HEK293T (cell line): ENCODE data around the gene ARFRP1.

Experiments
- BHLHE40 ChIP-seq: fragments of 450-650 bp; IDR thresholded peaks from 2 replicates; pipeline ENCODE4 v1.6.1; 2016; ENCODE audit warnings: mild to moderate bottlenecking, moderate library complexity, borderline replicate concordance
- CTBP1 ChIP-seq: fragments of 450-650 bp; IDR thresholded peaks from 2 replicates; pipeline ENCODE4 v1.6.1; 2016; ENCODE audit warnings: borderline replicate concordance
- FOXA1 ChIP-seq: fragments of 450-650 bp; IDR thresholded peaks from 2 replicates; pipeline ENCODE4 v1.6.1; 2016; ENCODE audit warnings: mild to moderate bottlenecking
- FOXM1 ChIP-seq: fragments of 450-650 bp; IDR thresholded peaks from 2 replicates; pipeline ENCODE4 v1.6.1; 2017; ENCODE audit warnings: mild to moderate bottlenecking, borderline replicate concordance
- L3MBTL2 ChIP-seq: fragments of 450-650 bp; conservative IDR thresholded peaks from 2 replicates; pipeline ENCODE4 v1.6.1; 2016; ENCODE audit warnings: mild to moderate bottlenecking
- SP1 ChIP-seq: fragments of 450-650 bp; IDR thresholded peaks from 2 replicates; pipeline ENCODE4 v1.6.1; 2017
- ZNF384 ChIP-seq: fragments of 450-650 bp; IDR thresholded peaks from 2 replicates; pipeline ENCODE4 v1.6.1; 2016

DNA sequence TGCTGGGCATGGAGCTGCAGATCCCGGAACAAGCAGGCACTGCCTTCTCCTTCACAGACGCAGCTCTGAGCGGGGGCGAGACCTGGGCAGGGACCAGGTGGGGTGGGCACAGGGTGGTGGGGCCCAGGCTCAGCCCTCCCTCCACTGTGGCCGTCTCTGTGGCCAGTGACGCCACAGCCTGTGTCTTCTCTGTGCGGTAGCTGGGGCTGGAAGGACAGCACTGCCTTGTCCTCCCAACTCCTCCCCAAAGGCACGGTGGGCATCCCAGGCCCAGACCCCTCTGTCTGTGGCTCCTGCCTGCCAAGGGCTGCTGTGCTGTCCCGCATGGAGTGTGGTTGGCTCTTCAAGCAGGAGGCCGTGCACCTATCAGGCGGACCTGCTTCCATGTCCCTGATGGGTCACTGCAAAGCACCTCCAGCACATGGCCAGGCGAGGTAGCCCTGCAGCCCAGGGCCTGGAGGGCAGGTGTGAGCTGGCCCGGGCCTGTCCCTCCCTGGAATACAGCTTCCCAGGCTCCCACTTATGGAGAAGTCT is 26.1 kb downstream of the ARFRP1 start:
- no peak for TF ChIP-seq BHLHE40
- no peak for TF ChIP-seq FOXA1
- no peak for TF ChIP-seq SP1
- TF ChIP-seq CTBP1, result no peak
- TF ChIP-seq L3MBTL2, result no peak
- no peak for TF ChIP-seq FOXM1
- TF ChIP-seq ZNF384, result no peak
